GM21786 (cell line): Measurements from ENCODE around the gene ZSWIM6.
A peak's percentile ranks its signal among the peaks of the same experiment; 100 is the strongest.

ENCODE experiments used
- ATAC-seq: cut with Tn5 transposase; IDR thresholded peaks from one replicate; pipeline ENCODE4 v1.9.1; 2021; ENCODE audit not compliant: unreplicated experiment

ZSWIM6 gene

GRCh38 chr5:61526207-61526519 is 194.1 kb downstream of the ZSWIM6 start:
- no peak for ATAC-seq

GRCh38 chr5:61532983-61533382 is 200.9 kb downstream of the ZSWIM6 start:
- ATAC-seq = no peak

- ATAC-seq = peak; percentile 88
These were observed 202.6 kb downstream of the ZSWIM6 start for GRCh38 chr5:61534481-61535267.

- ATAC-seq = no peak
These were observed 203.8 kb downstream of the ZSWIM6 start for GRCh38 chr5:61535828-61536227.

- no peak for ATAC-seq
These were observed 204.9 kb downstream of the ZSWIM6 start for GRCh38 chr5:61536922-61537321.

- ATAC-seq = no peak
These were observed 206.9 kb downstream of the ZSWIM6 start for GRCh38 chr5:61538722-61539501.

GRCh38 chr5:61549530-61549929 is 217.5 kb downstream of the ZSWIM6 start:
- no peak for ATAC-seq

- no peak for ATAC-seq
These were observed 219.7 kb downstream of the ZSWIM6 start for GRCh38 chr5:61551637-61552313.

GRCh38 chr5:61559146-61559545 is 227.1 kb downstream of the ZSWIM6 start:
- ATAC-seq = no peak

- no peak for ATAC-seq
These were observed 227.7 kb downstream of the ZSWIM6 start for GRCh38 chr5:61559722-61560121.

- no peak for ATAC-seq
These were observed 231.3 kb downstream of the ZSWIM6 start for GRCh38 chr5:61563401-61563800.

- ATAC-seq = no peak
These were observed 235.3 kb downstream of the ZSWIM6 start for GRCh38 chr5:61567337-61567736.

GRCh38 chr5:61569353-61569752 is 237.3 kb downstream of the ZSWIM6 start:
- no peak for ATAC-seq

GRCh38 chr5:61570767-61571166 is 238.7 kb downstream of the ZSWIM6 start:
- no peak for ATAC-seq

GRCh38 chr5:61572959-61573358 is 240.9 kb downstream of the ZSWIM6 start:
- no peak for ATAC-seq

GRCh38 chr5:61575103-61575502 is 243.0 kb downstream of the ZSWIM6 start:
- no peak for ATAC-seq

- no peak for ATAC-seq
These were observed 243.5 kb downstream of the ZSWIM6 start for GRCh38 chr5:61575581-61575980.

- no peak for ATAC-seq
These were observed 244.5 kb downstream of the ZSWIM6 start for GRCh38 chr5:61576556-61576955.

GRCh38 chr5:61578858-61579503 is 246.9 kb downstream of the ZSWIM6 start:
- no peak for ATAC-seq

GRCh38 chr5:61582205-61582820 is 250.3 kb downstream of the ZSWIM6 start:
- no peak for ATAC-seq

- no peak for ATAC-seq
These were observed 250.8 kb downstream of the ZSWIM6 start for GRCh38 chr5:61582887-61583286.
